Transverse colon (tissue), 3 donors: ENCODE measurements around the gene ANKRD1.

Experiments
- EP300 ChIP-seq: sonication (generic); formaldehyde crosslinking; IDR thresholded peaks from one replicate; pipeline ENCODE4 v1.6.1; 2017; ENCODE audit warnings: antibody characterized with exemption, low read depth
- POLR2A ChIP-seq: fragments of 450-650 bp; IDR thresholded peaks from one replicate; pipeline ENCODE4 v1.6.1; 2016; ENCODE audit warnings: antibody characterized with exemption, mild to moderate bottlenecking, moderate library complexity
- TF ChIP-seq, protein P1 (sequence below), 5 experiments: fragments of 200-600 bp in 3 of 5; fragments of 450-650 bp in 2 of 5; sonication (generic) in 3 of 5; IDR thresholded peaks; 1 replicate in 2 of 5; 2 replicates in 3 of 5; pipeline ENCODE4 v1.5.1; 2016 to 2017; ENCODE audit warnings: antibody characterized with exemption in 5 of 5, inconsistent platforms in 3 of 5, mild to moderate bottlenecking in 2 of 5, moderate library complexity in 1 of 5

DNA sequence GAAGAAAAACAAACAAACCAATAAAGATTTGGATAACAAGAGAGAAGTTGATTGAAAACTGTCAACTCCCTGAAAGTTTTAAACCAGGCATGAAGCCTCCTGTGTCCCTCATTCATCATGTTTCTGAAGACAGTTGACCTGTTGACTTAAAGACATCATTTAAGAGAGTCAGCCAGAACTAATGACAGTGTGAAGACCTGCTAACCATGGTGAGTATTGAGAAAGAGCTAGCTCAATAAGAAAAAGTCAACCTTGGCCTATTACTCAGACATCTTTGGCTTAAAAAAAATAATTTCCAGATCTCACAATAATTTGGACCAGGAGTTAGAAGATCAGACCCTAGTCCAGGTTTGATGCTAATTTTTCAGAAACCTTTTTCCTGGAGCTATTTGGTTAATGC is 45.3 kb upstream of the ANKRD1 start:
- TF ChIP-seq, protein P1, sequence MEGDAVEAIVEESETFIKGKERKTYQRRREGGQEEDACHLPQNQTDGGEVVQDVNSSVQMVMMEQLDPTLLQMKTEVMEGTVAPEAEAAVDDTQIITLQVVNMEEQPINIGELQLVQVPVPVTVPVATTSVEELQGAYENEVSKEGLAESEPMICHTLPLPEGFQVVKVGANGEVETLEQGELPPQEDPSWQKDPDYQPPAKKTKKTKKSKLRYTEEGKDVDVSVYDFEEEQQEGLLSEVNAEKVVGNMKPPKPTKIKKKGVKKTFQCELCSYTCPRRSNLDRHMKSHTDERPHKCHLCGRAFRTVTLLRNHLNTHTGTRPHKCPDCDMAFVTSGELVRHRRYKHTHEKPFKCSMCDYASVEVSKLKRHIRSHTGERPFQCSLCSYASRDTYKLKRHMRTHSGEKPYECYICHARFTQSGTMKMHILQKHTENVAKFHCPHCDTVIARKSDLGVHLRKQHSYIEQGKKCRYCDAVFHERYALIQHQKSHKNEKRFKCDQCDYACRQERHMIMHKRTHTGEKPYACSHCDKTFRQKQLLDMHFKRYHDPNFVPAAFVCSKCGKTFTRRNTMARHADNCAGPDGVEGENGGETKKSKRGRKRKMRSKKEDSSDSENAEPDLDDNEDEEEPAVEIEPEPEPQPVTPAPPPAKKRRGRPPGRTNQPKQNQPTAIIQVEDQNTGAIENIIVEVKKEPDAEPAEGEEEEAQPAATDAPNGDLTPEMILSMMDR (IDR thresholded peaks at IDR 0.05), result no peak
- TF ChIP-seq EP300 (no peak), POLR2A (no peak)
